NK-92 (cell line): ENCODE results near the gene GPANK1.

Experiments used
- DNase-seq: peaks from one replicate; lab custom pipeline; 2025; ENCODE audit not compliant: unreplicated experiment; lab: John Stamatoyannopoulos, UW

The GPANK1 gene

GRCh38 chr6:31621320-31621939, 43.4 kb downstream of the GPANK1 start:
- DNase-seq = no peak

- DNase-seq = no peak
Observed at GRCh38 chr6:31620586-31621319, 44.0 kb downstream of the GPANK1 start, which contains the start of gene PRRC2A. PRRC2A (plus strand) TSS chr6:31620715; CDS start chr6:31622790, 2,075 bp downstream.

GRCh38 chr6:31619805-31620585, 44.8 kb downstream of the GPANK1 start:
- peak; percentile 99 for DNase-seq

GRCh38 chr6:31617010-31617409, 47.8 kb downstream of the GPANK1 start:
- no peak for DNase-seq

GRCh38 chr6:31615748-31616147, 49.0 kb downstream of the GPANK1 start:
- no peak for DNase-seq

- DNase-seq = no peak
Observed at GRCh38 chr6:31614684-31615578, 49.9 kb downstream of the GPANK1 start, which contains the start of gene AIF1. AIF1 (plus strand) TSS chr6:31615234; CDS start chr6:31615330, 96 bp downstream.

GRCh38 chr6:31614075-31614619, 50.6 kb downstream of the GPANK1 start:
- no peak for DNase-seq
